Activated gamma-delta T cell treated with anti-CD3 and anti-CD28 coated beads, Interleukin-2, amount 50 U/mL, for 16 hours (primary cell): ENCODE measurements around the gene ARPP21.

ENCODE experiments used
- DNase-seq: peaks from one replicate; pipeline ENCODE4 v3.0.0-alpha.2; 2020; ENCODE audit warnings: low read depth

The ARPP21 gene

DNA sequence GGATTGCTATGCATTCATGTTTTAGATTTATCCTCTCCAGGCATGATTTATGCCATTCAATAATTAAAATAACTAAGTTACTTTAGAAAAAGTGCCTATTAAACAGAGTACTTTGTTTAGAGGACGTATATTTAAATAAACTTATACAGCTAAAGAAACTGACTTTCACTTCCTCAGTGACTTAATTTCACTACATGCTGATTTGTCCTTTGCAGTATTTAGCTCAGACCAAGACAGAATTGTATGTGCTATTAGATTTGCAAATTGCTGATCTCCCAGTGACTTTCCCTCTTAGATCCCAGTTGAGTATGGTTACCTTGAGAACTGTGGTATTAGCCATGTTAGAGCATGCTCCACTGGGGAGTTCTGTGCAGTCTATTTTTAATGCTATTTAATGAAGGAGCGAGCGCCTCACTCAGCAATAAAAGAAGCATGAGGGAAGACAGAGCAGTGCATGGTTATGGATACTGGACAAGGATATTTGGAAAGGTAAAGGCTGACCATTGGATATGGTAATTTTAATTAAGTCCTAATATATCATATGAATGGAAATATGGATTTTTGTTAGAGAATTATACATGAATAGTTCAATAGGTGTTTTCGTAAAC, 2.7 kb downstream of the ARPP21 start:
- DNase-seq, result no peak

DNA sequence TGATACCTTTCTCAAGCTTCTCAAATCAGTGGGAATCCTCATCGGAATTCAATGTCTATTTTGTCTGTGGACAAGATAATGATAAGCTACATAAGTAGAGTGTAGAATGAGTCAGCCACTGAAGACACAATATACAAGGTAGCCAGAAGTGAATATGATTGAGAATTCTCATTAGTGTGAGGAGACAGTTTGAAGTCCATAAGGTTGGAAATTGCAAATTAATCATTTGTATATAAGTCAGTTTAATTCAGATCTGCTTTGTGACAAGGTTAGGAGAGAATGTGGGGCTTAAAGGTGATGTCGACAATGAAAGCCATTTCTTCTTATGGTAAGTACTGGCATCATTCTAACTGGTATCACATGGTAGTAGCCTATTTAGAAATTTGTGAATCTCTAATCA, 4.2 kb downstream of the ARPP21 start:
- no peak for DNase-seq

DNA sequence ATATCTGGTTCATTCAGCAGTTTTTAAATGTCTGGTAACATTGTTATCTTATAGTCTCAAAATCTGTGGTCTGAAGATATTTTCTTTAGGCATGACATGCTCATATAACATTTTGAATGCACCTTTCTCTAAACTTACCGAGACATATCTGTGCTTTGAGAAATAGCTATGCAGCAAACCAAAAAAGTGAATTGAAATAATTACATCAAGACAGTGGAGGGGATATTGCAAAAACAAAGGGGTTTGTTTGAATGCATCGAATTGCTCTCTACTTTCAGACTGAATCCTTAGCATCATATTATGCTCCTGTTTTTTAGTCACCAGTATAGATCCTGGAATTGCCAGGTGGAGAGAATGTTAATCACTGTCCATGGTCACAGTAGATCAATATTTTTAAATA, 5.1 kb downstream of the ARPP21 start:
- no peak for DNase-seq

DNA sequence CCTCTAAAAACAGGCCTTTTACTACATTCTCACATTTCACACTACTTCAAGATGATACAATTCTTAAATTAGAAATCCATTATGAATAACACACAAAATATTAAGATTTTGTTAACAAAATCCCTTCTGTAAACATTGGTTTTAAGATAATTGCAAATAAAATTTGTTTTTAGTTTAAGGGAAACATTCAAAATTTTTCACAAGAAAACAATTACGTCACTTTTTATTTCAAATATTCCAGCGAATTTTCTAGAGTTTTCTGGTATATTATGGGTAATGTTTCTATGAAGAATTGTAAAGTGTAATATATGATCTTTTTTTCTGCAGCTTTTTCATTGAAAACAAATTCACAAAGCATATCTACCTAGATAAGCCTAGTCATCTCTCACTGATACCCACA, 5.9 kb downstream of the ARPP21 start:
- no peak for DNase-seq

DNA sequence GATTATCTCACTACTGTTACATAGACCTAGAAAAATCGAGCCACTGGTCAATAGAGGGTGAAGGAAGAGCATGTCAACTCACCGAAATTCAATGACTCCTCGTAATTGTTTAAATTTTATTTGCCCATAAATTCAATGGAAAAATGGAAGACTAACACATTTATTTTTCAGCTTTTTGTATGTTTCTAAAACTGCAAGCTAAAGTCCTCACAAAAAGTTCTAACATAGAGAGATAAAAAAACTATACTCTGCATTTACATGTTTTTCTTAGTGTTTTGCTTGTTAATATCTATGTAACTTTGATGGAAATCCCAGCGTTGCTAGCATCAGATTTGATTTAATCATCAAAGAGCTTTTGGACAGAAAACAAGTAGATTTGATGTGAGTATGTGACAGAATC, 6.8 kb downstream of the ARPP21 start:
- no peak for DNase-seq

DNA sequence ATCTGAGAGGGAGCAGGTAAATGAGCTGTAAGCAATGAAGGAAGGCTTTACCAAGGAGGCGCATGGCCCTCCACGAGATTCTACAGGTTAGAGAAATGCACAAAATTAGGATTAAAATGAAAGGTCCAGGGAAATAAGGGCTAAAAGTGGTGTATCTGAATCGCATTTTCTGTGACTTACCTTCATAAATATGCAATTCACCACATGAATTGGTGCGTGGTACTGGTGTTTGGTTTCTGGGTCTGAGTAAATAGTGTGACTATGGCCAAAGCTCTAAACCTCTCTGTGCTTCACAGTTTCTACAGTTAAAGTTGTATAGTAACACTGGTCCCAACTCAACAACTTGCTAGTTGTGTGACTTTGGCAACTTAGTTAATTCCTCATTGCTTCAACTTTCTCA, 8.1 kb downstream of the ARPP21 start:
- no peak for DNase-seq

DNA sequence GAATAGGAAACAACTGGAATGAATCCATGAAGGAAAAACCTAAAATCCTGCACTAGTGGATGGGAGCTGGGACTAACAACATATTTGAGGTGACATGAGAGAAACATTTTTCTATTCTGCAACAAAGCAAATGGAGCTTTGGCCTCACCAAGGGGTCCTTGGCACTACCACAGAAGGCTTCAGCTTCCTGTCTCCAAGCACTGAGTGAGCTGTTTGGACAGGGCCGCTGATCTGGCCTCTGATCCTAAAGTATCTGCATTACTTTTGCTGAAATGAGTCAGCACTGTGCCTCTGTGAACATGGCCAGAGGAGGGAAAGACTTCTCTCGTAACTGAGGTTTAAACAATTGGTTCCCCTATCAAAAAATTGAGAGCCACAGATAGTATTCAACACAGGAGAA, 9.0 kb downstream of the ARPP21 start:
- DNase-seq, result no peak

DNA sequence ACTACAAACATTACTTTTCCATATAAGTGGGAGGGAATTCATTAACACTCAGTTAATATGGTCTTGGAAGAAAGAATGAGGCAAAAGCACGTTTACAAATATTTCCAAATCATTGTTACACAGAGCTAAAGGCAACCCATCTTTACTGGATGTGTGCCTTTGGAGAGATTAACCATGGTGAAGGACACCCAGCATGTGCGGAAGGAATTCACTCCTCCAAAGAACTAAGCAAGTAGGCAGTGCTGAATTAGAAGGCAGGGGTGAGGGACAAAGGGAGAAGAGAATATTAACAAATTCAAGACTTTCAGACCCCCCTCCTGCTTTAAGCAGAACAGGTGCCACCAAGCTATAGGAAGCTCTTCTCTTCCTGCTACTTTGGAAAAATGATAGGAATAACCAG, 10.1 kb downstream of the ARPP21 start:
- no peak for DNase-seq

DNA sequence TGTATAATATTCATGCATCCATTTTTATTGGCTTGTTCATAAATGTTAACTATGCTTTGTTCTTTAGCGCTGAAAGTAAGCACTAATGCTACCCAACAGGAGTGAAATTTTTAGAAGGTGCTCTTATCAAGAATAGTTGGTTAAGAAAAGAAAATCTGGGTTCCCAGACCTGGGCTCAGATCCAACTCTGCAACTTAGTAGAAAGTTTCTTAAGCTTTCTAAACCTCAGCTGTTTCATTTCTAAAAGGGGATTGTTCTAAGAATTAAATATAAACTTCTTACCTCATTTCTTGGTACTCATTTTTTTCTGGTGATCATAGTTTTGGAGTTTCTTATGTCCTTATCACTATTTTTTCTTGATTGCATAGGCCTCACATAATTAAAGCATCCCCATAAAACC, 12.1 kb downstream of the ARPP21 start:
- DNase-seq, result no peak

DNA sequence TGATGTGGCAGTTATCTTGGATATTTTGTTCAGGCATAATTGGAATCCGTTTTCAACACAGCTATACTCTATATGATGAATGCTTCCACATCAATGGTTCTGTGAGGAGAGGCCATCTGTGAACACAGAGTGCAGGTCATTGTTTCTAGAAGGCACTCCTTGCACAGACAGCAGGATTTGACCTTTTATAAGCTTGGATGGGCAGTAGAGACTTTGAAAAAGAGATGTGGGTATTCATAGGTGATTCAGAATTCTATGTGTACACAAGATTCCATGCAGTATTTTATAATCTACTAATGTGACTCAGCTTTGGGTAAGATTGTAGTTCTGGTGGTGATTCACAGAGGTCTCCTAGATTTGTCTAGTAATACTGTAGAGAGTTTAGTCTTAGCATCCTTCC, 12.5 kb downstream of the ARPP21 start:
- DNase-seq, result no peak

DNA sequence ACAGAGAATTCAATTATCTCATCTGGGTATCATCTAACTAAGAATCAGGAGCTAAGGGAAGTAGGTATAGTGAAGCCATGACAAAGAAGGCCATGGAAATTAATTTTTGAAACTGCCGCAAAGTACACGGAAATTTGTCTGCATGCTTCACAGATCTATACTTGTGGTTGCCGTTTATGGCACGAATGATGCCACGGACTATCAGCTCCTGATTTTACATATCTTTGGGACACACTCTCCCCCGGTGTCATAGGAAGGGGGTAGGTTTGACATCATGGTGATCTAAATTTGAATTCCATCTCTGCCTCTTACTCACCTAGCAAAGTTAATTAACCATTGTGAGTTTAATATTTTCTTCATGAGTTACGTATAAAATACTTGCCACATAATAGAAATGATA, 14.0 kb downstream of the ARPP21 start:
- DNase-seq, result no peak

DNA sequence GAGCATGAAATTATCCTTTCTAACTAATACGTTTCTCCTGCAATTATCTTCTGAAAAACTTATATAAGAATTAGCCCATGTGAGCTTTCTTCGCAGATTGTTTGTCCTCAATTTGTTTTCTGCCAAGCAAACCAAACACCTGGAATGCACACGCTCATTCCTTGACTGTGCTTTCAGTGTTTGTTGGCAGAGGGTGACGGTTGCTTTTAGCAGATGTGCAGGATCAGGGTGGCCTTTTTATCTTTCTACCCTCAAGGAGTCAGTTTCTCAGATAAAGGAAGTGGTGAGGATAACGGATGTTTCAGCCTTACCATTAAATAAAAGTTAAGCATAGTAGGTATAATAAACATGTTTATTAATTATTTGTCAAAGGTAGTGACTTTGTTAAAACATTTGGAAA, 15.2 kb downstream of the ARPP21 start:
- no peak for DNase-seq

DNA sequence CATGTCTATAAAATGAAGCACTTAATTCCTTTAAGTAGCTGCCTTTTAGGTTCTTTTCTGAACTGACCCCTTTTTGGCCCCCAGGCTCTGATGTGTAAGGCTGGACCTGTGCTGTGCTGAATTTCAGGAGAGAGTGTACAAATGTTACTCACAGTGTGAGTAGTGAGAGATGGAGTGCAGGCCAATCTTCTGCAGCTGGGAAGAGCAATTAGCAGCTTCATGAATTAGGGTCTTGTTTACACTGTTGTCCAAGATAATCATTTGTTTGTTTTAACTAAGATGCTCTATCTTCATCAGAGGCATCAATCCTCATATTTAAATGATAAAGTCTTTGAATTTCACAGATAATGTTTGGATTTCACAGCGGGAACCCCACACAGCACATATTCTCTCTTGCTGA, 19.4 kb downstream of the ARPP21 start:
- no peak for DNase-seq

DNA sequence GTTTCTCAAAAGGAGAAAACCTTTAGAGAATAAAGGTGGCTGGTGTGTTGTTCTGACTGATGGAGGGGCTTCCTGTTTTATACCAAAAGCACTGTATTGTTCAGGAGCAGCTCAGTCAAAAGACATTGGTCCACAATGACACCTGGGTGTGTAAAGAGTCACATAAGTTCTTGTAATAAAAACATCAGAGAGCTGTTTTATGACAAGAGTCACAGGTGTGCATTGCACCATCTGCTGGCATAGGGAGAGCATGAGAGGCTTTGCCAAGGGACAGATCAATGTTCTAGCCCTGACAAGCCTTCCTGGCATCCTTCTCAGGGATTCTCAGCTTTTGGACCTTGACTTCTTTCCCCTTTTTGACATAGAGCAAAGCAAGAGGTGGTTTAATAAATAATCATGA, 20.4 kb downstream of the ARPP21 start:
- DNase-seq, result no peak

DNA sequence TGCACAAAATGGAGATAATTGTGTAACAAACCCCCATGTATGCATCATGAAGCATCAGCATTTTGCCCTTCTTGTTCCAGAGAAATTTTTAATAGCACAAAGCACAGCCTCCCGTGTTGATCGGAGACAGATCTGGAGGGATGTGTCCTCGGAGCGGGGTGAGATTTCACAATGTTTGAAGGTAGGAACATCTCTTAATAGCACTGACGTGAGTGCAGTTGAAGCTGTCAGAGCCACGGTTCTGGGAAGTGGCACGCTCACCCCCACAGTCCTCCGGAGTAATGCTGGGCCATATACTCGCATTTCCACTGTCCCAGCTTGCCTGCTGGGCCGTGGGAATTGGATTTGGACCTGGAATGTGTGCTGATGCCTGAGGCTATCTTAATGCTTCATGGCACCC, 24.1 kb downstream of the ARPP21 start:
- no peak for DNase-seq

DNA sequence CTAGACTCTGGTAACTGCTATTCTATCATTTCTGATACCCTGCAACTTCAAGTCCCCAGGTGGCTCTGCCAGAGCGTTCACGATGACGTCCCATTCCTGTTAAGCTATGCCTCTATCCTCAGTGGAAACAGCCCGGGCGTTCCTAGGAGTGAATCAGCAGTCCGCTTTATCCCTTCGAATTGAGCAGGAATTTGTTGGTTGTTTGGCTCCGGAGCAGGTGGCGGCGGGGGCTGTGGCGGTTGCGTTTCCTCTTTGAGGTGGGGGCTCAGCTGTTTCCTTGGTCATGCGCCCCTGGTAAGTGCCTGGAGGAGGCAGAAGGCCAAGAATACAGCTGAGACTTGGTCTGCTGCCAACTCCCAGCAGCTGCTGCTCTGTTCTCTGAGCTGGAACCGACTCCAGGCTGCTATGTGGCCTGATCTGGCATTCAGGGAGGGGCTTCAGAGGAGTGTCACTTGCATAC, 25.2 kb downstream of the ARPP21 start:
- DNase-seq, result no peak

DNA sequence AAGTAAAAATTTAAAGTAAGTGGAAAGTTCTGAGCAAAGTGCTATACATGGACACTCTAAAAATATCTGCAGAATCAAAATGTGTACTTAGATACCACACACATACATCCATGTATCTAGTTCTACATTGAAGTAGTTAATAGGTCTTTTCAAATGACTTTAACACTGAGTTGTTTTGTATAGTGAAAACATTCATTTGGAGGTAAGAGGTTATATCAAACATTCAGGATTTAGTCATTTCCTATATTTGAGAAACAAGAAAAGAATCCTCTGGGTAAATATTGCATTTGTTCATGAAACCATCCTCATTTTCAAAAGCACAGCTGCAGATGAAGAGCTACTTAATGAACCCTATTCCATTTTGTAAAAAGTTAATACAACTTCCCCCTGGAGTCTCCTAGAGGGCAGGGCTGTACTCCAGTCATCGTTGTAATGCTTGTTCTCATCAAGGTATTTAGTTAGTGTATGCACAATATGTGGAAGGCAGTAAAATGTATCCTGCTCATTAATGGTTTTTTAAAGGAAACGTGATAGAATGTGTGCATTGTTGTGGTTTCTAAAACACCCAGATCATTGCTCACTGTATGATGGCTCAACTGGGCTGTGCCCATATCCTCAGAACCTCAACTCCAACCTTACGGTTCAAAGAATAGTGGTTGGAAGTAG, 26.2 kb downstream of the ARPP21 start:
- no peak for DNase-seq

DNA sequence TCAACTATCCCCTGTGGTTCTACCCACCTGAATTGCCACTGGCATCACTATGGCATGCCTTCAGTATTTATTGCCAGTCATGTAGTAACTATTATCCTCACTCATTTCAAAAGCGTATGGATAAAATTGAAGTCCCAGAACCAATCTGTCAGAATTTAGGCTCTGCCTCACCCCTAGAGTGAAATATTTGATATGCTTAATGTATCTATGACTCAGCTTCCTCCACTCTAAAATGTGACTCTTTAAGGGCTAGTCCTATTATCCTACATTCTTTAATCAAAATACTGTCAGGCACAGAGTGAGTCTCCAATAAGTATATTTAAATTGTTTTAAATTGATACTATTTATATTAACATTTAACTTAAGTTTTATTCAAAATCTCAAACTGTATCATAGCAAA, 27.6 kb downstream of the ARPP21 start:
- DNase-seq, result no peak

DNA sequence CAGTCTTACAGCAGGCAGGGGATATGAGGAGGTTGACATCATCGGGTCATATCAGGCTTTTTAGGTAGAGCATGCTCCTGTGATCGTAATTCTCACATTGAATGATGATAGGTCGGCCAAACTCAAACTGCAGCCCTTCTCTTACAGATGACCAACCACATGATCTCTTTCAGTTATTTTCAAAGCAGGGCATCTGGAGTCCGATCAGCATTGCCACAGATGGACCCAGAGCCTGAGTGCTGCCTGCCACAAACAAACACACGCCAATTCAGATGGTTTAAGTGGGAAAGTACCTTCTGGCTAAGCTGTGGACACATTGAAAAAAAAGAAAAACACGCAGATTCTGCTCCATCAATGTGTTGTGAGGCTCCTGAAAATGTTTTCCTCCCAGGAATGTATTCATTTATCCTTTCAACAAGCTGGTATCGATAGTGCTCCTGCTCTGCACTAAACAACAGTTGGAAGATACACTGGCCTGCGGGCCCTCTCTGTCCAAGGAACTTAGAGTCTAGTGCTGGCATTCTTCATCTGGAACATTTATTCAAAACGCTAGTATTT, 31.2 kb downstream of the ARPP21 start:
- DNase-seq, result no peak

DNA sequence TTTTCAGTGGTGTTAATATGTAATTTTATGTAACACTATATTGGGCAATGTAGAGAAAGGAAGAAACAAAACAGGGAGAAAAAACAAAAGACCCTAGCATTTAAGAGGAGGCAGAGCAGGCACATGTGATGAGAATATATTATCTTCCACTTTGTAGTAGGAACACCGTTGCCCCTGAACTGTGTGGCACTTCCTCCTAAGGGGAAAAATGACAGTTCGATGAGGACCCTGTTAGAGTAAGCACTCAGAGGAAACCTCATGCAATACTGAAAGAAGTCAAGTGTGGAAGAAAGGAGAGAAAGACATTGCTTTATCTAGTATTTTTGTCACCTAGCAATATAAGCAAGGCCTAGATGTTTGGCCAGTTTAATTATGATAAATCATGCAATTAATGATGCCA, 32.2 kb downstream of the ARPP21 start:
- DNase-seq, result no peak

DNA sequence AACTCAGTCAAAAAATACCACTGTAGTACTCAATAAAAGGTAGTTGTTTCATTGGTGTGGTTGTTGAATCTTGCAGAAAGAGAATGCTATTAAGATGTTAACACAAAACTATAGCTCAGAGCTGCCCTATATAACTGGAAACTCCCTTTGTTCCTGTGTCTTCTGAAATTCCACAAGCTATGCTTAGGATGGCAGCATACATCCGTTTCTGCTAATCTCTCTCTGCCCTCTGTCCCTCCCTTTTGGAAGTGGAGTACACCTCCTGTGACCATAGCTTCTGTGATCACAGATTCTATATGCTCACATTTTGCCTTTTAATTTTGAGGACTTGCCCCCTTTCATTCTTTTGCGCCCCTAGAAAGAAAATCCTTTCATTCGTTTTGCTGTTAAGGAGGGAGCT, 33.7 kb downstream of the ARPP21 start:
- no peak for DNase-seq

DNA sequence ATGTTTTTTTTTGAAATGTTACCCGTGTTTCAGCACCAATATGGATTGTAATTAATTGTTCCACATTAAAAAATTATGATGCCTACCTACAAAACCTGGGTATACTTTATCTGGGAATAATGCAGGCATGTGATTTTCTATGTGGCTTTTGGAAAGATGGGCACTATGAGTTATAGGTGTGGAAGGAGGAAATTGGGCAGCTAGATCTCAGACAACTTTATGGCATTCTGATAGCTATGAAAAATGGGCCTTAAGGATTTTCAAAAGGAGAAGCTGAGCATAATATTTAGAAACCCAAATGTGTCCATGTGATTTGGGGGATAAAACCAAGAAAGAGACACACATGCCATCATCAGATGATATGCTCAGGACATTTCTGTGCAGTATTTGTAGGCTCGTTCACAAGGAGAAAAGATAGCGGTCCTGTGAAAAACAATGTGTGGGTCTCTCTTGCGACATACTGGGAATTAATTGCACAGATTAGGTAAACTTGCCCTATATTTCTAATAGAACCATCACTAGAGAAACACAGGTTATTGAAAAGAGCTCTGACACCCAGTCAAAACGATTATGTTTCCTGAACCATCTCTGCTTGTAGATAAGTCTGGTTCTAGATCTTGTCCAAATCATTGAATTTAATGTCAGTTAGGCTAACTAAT, 35.3 kb downstream of the ARPP21 start:
- DNase-seq, result no peak

DNA sequence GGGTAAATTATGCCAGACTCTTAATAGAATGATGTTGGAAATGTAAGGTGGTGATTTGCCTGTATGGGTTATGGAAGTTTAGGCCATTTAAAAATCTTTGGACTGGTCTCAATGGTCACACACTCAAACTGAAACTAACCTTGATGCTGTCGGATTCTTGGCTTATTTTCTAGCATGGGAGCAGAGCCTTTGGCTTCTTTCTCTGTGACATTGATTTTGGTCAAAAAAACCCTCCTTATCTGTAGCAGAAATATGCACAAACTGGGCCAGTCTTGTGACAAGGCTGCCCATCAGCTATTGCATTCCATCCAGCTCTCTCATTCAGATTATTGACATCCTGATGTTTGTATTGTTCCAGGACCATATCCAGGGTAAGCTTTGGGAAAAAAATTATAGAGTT, 35.9 kb downstream of the ARPP21 start:
- no peak for DNase-seq

DNA sequence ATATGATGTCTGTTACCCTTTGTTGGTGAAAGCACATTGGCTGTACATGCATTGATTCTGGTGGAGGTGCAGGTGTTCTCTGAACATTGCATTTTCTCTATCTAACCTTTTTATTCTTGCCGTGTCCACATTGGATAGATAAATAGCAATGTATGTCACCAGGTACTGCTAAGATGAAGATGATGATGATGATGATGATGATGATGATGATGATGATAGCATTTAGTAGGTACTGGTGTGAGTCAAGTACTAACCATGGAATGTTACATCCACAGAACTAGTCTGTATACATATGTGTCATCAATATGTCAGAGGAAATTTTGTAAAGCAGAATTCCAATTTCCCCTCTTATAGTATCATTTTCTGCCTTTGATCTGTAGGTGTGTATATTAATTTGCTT, 36.3 kb downstream of the ARPP21 start:
- no peak for DNase-seq
